Duodenal mucosa (tissue), 2 donors: ENCODE results near the gene FOXJ3.

Experiments
- H3K27ac ChIP-seq: one replicate; pipeline ENCODE4 v1.7.0; 2013; ENCODE audit warnings: low read depth, low read length
- H3K27me3 ChIP-seq, 2 donors: one replicate each; pipeline ENCODE4 v1.7.0; 2013; ENCODE audit warnings: low read length in 2 of 2, control low read depth in 1 of 2; ENCODE audit not compliant: insufficient read depth in 2 of 2, control insufficient read depth in 1 of 2
- H3K36me3 ChIP-seq, 2 donors: one replicate each; pipeline ENCODE4 v1.7.0; 2013; ENCODE audit warnings: low read length in 2 of 2, control low read depth in 1 of 2; ENCODE audit not compliant: insufficient read depth in 2 of 2, control insufficient read depth in 1 of 2
- H3K4me1 ChIP-seq, 2 donors: one replicate each; pipeline ENCODE4 v1.7.0; 2013; ENCODE audit warnings: low read length in 2 of 2, control low read depth in 1 of 2; ENCODE audit not compliant: insufficient read depth in 2 of 2, control insufficient read depth in 1 of 2
- H3K4me3 ChIP-seq, 2 donors: one replicate each; pipeline ENCODE4 v1.7.0; 2013; ENCODE audit warnings: low read length in 2 of 2, low read depth in 1 of 2
- H3K9ac ChIP-seq, 2 donors: one replicate each; pipeline ENCODE4 v1.7.0; 2013; ENCODE audit warnings: low read length in 2 of 2, low read depth in 1 of 2
- H3K9me3 ChIP-seq, 2 donors: one replicate each; pipeline ENCODE4 v1.7.0; 2013; ENCODE audit warnings: low read length in 2 of 2, control low read depth in 1 of 2; ENCODE audit not compliant: control insufficient read depth in 1 of 2

Gene FOXJ3

GRCh38 chr1:42323551-42323950 is 11.5 kb downstream of the FOXJ3 start:
- Histone ChIP-seq H3K9ac (no peak overlapping the region), H3K27ac (no peak overlapping the region), H3K4me3 (no peak overlapping the region), H3K36me3 (no peaks in the 10 kb centered on the region), H3K4me1 (peaks cover 4 to 20% of the 10 kb centered on the region in 2 donors), H3K9me3 (no peaks in the 10 kb centered on the region), H3K27me3 (no peaks in the 10 kb centered on the region)

- no peaks in the 10 kb centered on the region for H3K36me3 ChIP-seq
- H3K9me3 ChIP-seq, result no peaks in the 10 kb centered on the region
- H3K4me1 ChIP-seq, result peaks cover 4 to 20% of the 10 kb centered on the region in 2 donors
- H3K27me3 ChIP-seq, result no peaks in the 10 kb centered on the region
- no peak overlapping the region for H3K27ac ChIP-seq
- no peak overlapping the region for H3K4me3 ChIP-seq
- no peak overlapping the region for H3K9ac ChIP-seq
Measured at GRCh38 chr1:42322577-42322976, 12.5 kb downstream of the FOXJ3 start.

GRCh38 chr1:42321731-42322130 is 13.3 kb downstream of the FOXJ3 start:
- Histone ChIP-seq H3K27me3 (no peaks in the 10 kb centered on the region), H3K9ac (no peak overlapping the region), H3K36me3 (no peaks in the 10 kb centered on the region), H3K9me3 (no peaks in the 10 kb centered on the region), H3K4me1 (peaks cover 4 to 27% of the 10 kb centered on the region in 2 donors), H3K4me3 (no peak overlapping the region), H3K27ac (no peak overlapping the region)

GRCh38 chr1:42320708-42321107 is 14.3 kb downstream of the FOXJ3 start:
- Histone ChIP-seq H3K36me3 (no peaks in the 10 kb centered on the region), H3K4me3 (no peak overlapping the region), H3K9me3 (no peaks in the 10 kb centered on the region), H3K4me1 (peaks cover 8 to 36% of the 10 kb centered on the region in 2 donors), H3K9ac (no peak overlapping the region), H3K27ac (no peak overlapping the region), H3K27me3 (no peaks in the 10 kb centered on the region)

- Histone ChIP-seq H3K27ac (no peak overlapping the region), H3K27me3 (no peaks in the 10 kb centered on the region), H3K4me1 (peaks cover 12 to 43% of the 10 kb centered on the region in 2 donors), H3K9ac (no peak overlapping the region), H3K36me3 (no peaks in the 10 kb centered on the region), H3K9me3 (no peaks in the 10 kb centered on the region), H3K4me3 (no peak overlapping the region)
Measured at GRCh38 chr1:42319871-42320484, 15.1 kb downstream of the FOXJ3 start.

- Histone ChIP-seq H3K9me3 (no peaks in the 10 kb centered on the region), H3K36me3 (no peaks in the 10 kb centered on the region), H3K4me1 (peaks cover 19 to 47% of the 10 kb centered on the region in 2 donors), H3K27ac (no peak overlapping the region), H3K27me3 (no peaks in the 10 kb centered on the region), H3K9ac (no peak overlapping the region), H3K4me3 (no peak overlapping the region)
Measured at GRCh38 chr1:42319128-42319851, 15.7 kb downstream of the FOXJ3 start.

GRCh38 chr1:42318601-42319000 is 16.4 kb downstream of the FOXJ3 start:
- Histone ChIP-seq H3K36me3 (no peaks in the 10 kb centered on the region), H3K4me1 (peaks cover 22 to 53% of the 10 kb centered on the region in 2 donors), H3K9me3 (no peaks in the 10 kb centered on the region), H3K27ac (no peak overlapping the region), H3K27me3 (no peaks in the 10 kb centered on the region), H3K9ac (no peak overlapping the region), H3K4me3 (no peak overlapping the region)

GRCh38 chr1:42317308-42317707 is 17.7 kb downstream of the FOXJ3 start:
- H3K9me3 ChIP-seq, result no peaks in the 10 kb centered on the region
- no peak overlapping the region for H3K27ac ChIP-seq
- H3K4me1 ChIP-seq, result peaks cover 26 to 55% of the 10 kb centered on the region in 2 donors
- H3K4me3 ChIP-seq, result no peak overlapping the region
- no peaks in the 10 kb centered on the region for H3K36me3 ChIP-seq
- no peak overlapping the region for H3K9ac ChIP-seq
- H3K27me3 ChIP-seq, result no peaks in the 10 kb centered on the region

- Histone ChIP-seq H3K27me3 (no peaks in the 10 kb centered on the region), H3K4me3 (no peak overlapping the region), H3K9me3 (no peaks in the 10 kb centered on the region), H3K27ac (no peak overlapping the region), H3K4me1 (peaks cover 26 to 54% of the 10 kb centered on the region in 2 donors), H3K9ac (no peak overlapping the region), H3K36me3 (no peaks in the 10 kb centered on the region)
Measured at GRCh38 chr1:42316292-42316691, 18.7 kb downstream of the FOXJ3 start.

- Histone ChIP-seq H3K4me1 (peaks cover 26 to 47% of the 10 kb centered on the region in 2 donors), H3K36me3 (no peaks in the 10 kb centered on the region), H3K27me3 (no peaks in the 10 kb centered on the region), H3K4me3 (no peak overlapping the region), H3K9me3 (no peaks in the 10 kb centered on the region), H3K9ac (no peak overlapping the region), H3K27ac (no peak overlapping the region)
Measured at GRCh38 chr1:42315500-42315899, 19.5 kb downstream of the FOXJ3 start.
